Ammon's horn (tissue), 1 donor: ENCODE data around the gene PRAMEF2.
"Not testable (repeated sequence)": the region's sequence is repeated elsewhere in the genome, so short reads cannot be mapped to it uniquely, and the experiment has no call there.

ENCODE experiments used
- DNase-seq: peaks from one replicate; pipeline ENCODE4 v3.0.0-alpha.2; 2016; ENCODE audit warnings: low spot score

Gene PRAMEF2

GRCh38 chr1:12856786-12857185 lies at the start of gene PRAMEF2:
Gene PRAMEF2, plus strand, starts transcription at chr1:12857086. Its CDS starts 1,924 bp downstream, at chr1:12859010.
- not testable (repeated sequence) for DNase-seq

GRCh38 chr1:12809933-12810332 lies 47.0 kb upstream of the PRAMEF2 start:
- no peak for DNase-seq

- DNase-seq = no peak
These were observed 46.0 kb upstream of the PRAMEF2 start for GRCh38 chr1:12810691-12811408.

GRCh38 chr1:12811409-12811784 lies 45.5 kb upstream of the PRAMEF2 start:
- no peak for DNase-seq

- not testable (repeated sequence) for DNase-seq
These were observed 37.8 kb upstream of the PRAMEF2 start for GRCh38 chr1:12819061-12819460.

GRCh38 chr1:12831310-12831709 lies 25.6 kb upstream of the PRAMEF2 start, which contains the start of gene PRAMEF11:
Gene PRAMEF11, minus strand, starts transcription at chr1:12831410. Its CDS starts 2,621 bp downstream, at chr1:12828789.
- DNase-seq = not testable (repeated sequence)

- DNase-seq = not testable (repeated sequence)
These were observed 23.6 kb upstream of the PRAMEF2 start for GRCh38 chr1:12833251-12833650.

- DNase-seq = not testable (repeated sequence)
These were observed 8.3 kb upstream of the PRAMEF2 start, which contains the start of gene HNRNPCL1 for GRCh38 chr1:12848620-12849019. Gene HNRNPCL1, minus strand, starts transcription at chr1:12848720. Its CDS starts 431 bp downstream, at chr1:12848289.

- DNase-seq = no peak
These were observed 5.1 kb upstream of the PRAMEF2 start for GRCh38 chr1:12851779-12852178.

- DNase-seq = not testable (repeated sequence)
These were observed 6.4 kb downstream of the PRAMEF2 start for GRCh38 chr1:12863131-12863880.

- not testable (repeated sequence) for DNase-seq
These were observed 21.6 kb downstream of the PRAMEF2 start for GRCh38 chr1:12878453-12878852.

- DNase-seq = not testable (repeated sequence)
These were observed 29.2 kb downstream of the PRAMEF2 start, which contains the start of gene PRAMEF4 for GRCh38 chr1:12886101-12886500. Gene PRAMEF4, minus strand, starts transcription at chr1:12886201. Its CDS starts 2,807 bp downstream, at chr1:12883394.

GRCh38 chr1:12898170-12898569 lies 41.3 kb downstream of the PRAMEF2 start, which contains the start of gene PRAMEF10:
Gene PRAMEF10, minus strand, starts transcription at chr1:12898270. Its CDS starts 2,423 bp downstream, at chr1:12895847.
- DNase-seq = not testable (repeated sequence)

- DNase-seq = not testable (repeated sequence)
These were observed 42.3 kb downstream of the PRAMEF2 start for GRCh38 chr1:12899186-12899585.

- not testable (repeated sequence) for DNase-seq
These were observed 47.1 kb downstream of the PRAMEF2 start for GRCh38 chr1:12903793-12904572.
